Lower leg skin (tissue), 3 donors: ENCODE measurements around the gene MCTP1.

Experiments
- POLR2A ChIP-seq, 2 donors: fragments of 450-650 bp; IDR thresholded peaks; one replicate each; pipeline ENCODE4 v1.6.1; 2016 to 2017; ENCODE audit warnings: antibody characterized with exemption in 2 of 2, mild to moderate bottlenecking in 1 of 2, moderate library complexity in 1 of 2
- TF ChIP-seq, protein P1 (sequence below), 3 donors: fragments of 450-650 bp; IDR thresholded peaks; one replicate each; pipeline ENCODE4 v1.5.1; 2016; ENCODE audit warnings: antibody characterized with exemption in 3 of 3, mild to moderate bottlenecking in 3 of 3, moderate library complexity in 2 of 3

DNA sequence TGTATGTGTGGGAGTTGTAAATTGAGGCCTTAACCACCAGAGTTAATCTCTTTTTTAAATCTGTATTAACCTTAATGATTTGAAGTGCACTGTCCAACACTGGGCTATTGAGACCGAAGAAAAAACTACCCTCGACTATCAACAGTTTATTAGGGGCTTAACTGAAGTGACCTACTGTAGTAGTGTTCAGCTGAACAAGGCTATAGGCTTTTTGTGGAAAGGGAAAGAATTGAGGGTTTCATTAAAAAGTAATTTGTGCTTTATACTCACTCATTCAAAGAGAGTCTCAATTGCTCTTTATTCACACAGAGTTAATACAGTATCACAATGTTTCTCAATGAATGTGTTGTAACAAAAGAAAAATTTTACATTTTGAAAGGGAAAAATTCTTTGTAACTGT, 399.0 kb downstream of the MCTP1 start:
- TF ChIP-seq, protein P1, sequence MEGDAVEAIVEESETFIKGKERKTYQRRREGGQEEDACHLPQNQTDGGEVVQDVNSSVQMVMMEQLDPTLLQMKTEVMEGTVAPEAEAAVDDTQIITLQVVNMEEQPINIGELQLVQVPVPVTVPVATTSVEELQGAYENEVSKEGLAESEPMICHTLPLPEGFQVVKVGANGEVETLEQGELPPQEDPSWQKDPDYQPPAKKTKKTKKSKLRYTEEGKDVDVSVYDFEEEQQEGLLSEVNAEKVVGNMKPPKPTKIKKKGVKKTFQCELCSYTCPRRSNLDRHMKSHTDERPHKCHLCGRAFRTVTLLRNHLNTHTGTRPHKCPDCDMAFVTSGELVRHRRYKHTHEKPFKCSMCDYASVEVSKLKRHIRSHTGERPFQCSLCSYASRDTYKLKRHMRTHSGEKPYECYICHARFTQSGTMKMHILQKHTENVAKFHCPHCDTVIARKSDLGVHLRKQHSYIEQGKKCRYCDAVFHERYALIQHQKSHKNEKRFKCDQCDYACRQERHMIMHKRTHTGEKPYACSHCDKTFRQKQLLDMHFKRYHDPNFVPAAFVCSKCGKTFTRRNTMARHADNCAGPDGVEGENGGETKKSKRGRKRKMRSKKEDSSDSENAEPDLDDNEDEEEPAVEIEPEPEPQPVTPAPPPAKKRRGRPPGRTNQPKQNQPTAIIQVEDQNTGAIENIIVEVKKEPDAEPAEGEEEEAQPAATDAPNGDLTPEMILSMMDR (IDR thresholded peaks at IDR 0.05) = no peak
- TF ChIP-seq POLR2A (IDR thresholded peaks at IDR 0.05) = no peak
